Measurements from ENCODE around the gene NFATC2. TPM values are rescaled to one million over a fixed set of nuclear protein-coding genes. Genes with fewer than 3 reads are reported as not detected.

The NFATC2 gene
- total and polyA plus RNA-seq, 12 donors = 0.61 to 7.7 (median 4.0) TPM

DNA sequence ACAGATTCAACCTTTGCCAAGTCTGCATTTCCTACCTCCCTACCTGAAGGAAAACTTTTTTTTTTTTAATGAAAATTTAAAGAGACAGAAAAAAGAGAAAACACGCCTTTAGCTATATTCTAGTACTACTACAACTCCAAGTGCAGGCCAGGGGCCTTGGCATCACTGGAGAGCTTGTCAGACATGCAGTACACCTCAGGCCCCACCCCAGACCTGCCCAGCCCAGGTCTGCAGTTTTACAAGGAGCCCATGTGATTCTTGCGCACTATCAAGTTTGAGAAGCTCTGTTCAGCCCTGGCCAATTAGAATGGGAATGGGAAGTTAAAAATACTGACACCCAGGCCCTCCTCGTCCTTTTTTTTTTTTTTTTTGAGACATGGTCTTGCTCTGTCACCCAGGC, 85.0 kb downstream of the NFATC2 start:
- H3K4me3 ChIP-seq = no peak overlapping the region
- intact Hi-C loops (cut with DNase I) = no loop called here
- H3K27me3 ChIP-seq = no peaks in the 10 kb centered on the region
- no peak for DNase-seq
- 82 to 91% (median 88%) methylated on average over 2 to 3 of the region's 3 CpGs for WGBS, 4 donors
- peaks cover 14 to 17% of the 10 kb centered on the region in 2 donors for H3K4me1 ChIP-seq (replicated peaks in 1 of 2)
- H3K9me3 ChIP-seq (replicated peaks in 1 of 3) = no peaks in the 10 kb centered on the region
- peak overlapping the region in 2 of 5 donors; percentile 74 to 85 for H3K27ac ChIP-seq
- TF ChIP-seq POLR2A (IDR thresholded peaks at IDR 0.05) (no peak), CTCF (IDR thresholded peaks at IDR 0.05) (no peak)
- no peaks in the 10 kb centered on the region for H3K36me3 ChIP-seq (replicated peaks in 1 of 2)

GRCh38 chr20:51456511-51457509, 85.7 kb downstream of the NFATC2 start:
- 23 to 35% (median 25%) methylated on average over 14 to 24 of the region's 24 CpGs for WGBS, 4 donors
- Histone ChIP-seq H3K36me3 (replicated peaks in 1 of 2) (no peaks in the 10 kb centered on the region), H3K4me3 (no peak overlapping the region), H3K27ac (peak overlapping the region in 4 of 5 donors; percentile 35 to 85 (median 72)), H3K27me3 (no peaks in the 10 kb centered on the region), H3K4me1 (replicated peaks in 1 of 2) (peaks cover 14 to 17% of the 10 kb centered on the region in 2 donors), H3K9me3 (replicated peaks in 1 of 3) (no peaks in the 10 kb centered on the region)
- intact Hi-C loops (cut with DNase I) = no loop called here
- TF ChIP-seq POLR2A (IDR thresholded peaks at IDR 0.05) = no peak
- TF ChIP-seq CTCF (IDR thresholded peaks at IDR 0.05) = no peak
- DNase-seq = peak; percentile 96 to 98 (median 98)

DNA sequence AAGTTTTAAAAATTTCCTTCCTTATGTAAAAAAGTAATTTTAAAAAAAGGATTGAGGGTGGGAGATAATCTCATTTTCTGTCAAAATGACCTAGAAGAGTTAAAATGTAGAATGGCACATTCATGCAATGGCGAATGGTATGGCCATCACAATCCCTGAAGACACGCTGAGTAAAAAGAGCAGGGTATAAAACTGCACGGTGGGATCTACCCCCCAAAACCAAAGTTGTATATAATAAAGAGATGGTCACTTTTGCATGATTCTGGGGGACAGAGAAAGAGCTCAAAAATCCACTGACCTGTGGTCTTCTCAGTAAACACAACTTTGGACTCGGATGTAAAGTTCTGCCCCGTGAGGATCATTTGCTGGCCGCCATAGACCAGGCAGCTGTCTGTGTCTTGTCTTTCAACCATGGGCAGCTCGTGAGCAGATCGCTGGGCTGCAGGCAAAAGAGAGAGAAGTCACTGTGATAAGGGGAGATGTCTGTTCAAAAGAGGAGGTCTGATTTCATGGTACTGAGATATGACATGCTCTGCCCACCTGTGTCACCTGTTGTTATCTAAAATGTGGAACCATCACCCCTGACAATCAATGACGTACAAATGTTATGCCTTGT, 88.2 kb downstream of the NFATC2 start:
- intact Hi-C loops (cut with DNase I) = no loop called here
- no peaks in the 10 kb centered on the region for H3K27me3 ChIP-seq
- H3K9me3 ChIP-seq (replicated peaks in 1 of 3) = no peaks in the 10 kb centered on the region

More for the DNA sequence above, 88.2 kb downstream of the NFATC2 start:
- 93 to 97% (median 95%) methylated on average over 9 of the region's 9 CpGs for WGBS, 4 donors
- Histone ChIP-seq H3K36me3 (replicated peaks in 1 of 2) (no peaks in the 10 kb centered on the region), H3K4me3 (no peak overlapping the region), H3K27ac (no peak overlapping the region), H3K4me1 (replicated peaks in 1 of 2) (peaks cover 14 to 17% of the 10 kb centered on the region in 2 donors)
- TF ChIP-seq CTCF (IDR thresholded peaks at IDR 0.05) = no peak
- no peak for TF ChIP-seq POLR2A (IDR thresholded peaks at IDR 0.05)
- DNase-seq = no peak
